Testis (tissue), 5 donors: ENCODE results near the gene DEFB108B. TPM values are rescaled to one million over a fixed set of nuclear protein-coding genes. Genes with fewer than 3 reads are reported as not detected.
"Not testable (repeated sequence)": the region's sequence is repeated elsewhere in the genome, so short reads cannot be mapped to it uniquely, and the experiment has no call there.

Experiments
- DNase-seq: peaks from one replicate; pipeline ENCODE4 v3.0.0-alpha.2; 2019
- H3K27ac ChIP-seq, 2 donors: fragments of 200-600 bp; sonication (generic); one replicate each; pipeline ENCODE4 v1.5.1; 2019
- H3K27me3 ChIP-seq: fragments of 200-600 bp; sonication (generic); one replicate; pipeline ENCODE4 v1.5.1; 2019
- H3K36me3 ChIP-seq: fragments of 200-600 bp; sonication (generic); one replicate; pipeline ENCODE4 v1.5.1; 2017; ENCODE audit warnings: low read depth; ENCODE audit errors: missing control alignments
- H3K4me1 ChIP-seq: fragments of 200-600 bp; sonication (generic); one replicate; pipeline ENCODE4 v1.5.1; 2019
- H3K4me3 ChIP-seq, 2 donors: fragments of 200-600 bp; sonication (generic); one replicate each; pipeline ENCODE4 v1.5.1; 2017 to 2019
- H3K9me3 ChIP-seq: fragments of 200-600 bp; sonication (generic); one replicate; pipeline ENCODE4 v1.5.1; 2017
- CTCF ChIP-seq, 3 experiments: fragments of 450-650 bp in 2 of 3; fragments of 200-600 bp in 1 of 3; sonication (generic) in 1 of 3; IDR thresholded peaks; one replicate each; pipeline ENCODE4 v1.5.1; 2016 to 2019; ENCODE audit warnings: antibody characterized with exemption in 3 of 3, mild to moderate bottlenecking in 2 of 3, moderate library complexity in 1 of 3
- POLR2A ChIP-seq: fragments of 450-650 bp; IDR thresholded peaks from one replicate; pipeline ENCODE4 v1.6.1; 2017; ENCODE audit warnings: antibody characterized with exemption, mild to moderate bottlenecking, moderate library complexity
- WGBS, 2 donors: methylation state at CpG; one replicate each; pipeline ENCODE4 v1.1.5; 2018; 5-methylcytosine and 5-hydroxymethylcytosine counted together
- intact Hi-C: fragments of 100-400 bp; cut with DNase I; formaldehyde crosslinking; loops from one replicate; pipeline ENCODE4 v1.15.1; 2023; ENCODE audit warnings: low total_unique reads
- long read RNA-seq, 2 donors: transcript quantifications; one replicate each; lab custom pipeline, GENCODE V29; 2026
- polyA plus RNA-seq: library from polyadenylated mRNA; stranded (reverse); fragments of 350-450 nt; fragmentation: Illumina TruSeq; extraction: RNeasy Lipid Tissue Mini Kit (QIAGEN cat#74804); gene quantifications from one replicate; pipeline ENCODE4 v1.2.3, GENCODE V29; 2014; ENCODE audit warnings: low read depth, low replicate concordance; ENCODE audit not compliant: insufficient read depth
- total RNA-seq, 2 donors: library from RNA; depleted of rRNA; stranded (reverse); fragments of >200 nt; gene quantifications; one replicate each; pipeline ENCODE4 v1.2.3, GENCODE V29; 2016

The DEFB108B gene, protein sequence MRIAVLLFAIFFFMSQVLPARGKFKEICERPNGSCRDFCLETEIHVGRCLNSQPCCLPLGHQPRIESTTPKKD
- total RNA-seq: not detected
- not detected for polyA plus RNA-seq
- long read RNA-seq, donor 1: 0 reads
- long read RNA-seq, donor 2: 0 reads

DNA sequence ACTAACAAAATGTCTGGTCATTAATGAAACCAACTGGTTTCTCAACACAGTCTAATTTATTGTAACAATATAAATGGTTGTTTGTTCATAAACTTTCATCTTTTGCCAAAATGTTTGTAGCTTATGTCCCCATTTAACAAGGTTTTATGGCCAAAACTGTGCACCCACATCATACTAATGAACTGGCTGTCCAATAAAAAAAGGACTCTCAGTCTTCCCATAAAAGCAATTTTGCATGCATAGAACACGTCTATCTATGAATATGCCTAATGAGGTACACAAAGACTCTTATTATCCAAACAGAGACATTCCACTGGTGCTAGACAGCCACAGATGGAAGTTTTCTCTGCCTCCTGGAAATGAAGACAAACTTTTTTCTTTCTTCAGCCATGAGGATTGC, at the start of gene DEFB108B:
TSS of gene DEFB108B (plus strand) at position 390 of the 400 bp plus-strand sequence. CDS start at position 390, 0 bp downstream.
- DNase-seq, H3K27me3 ChIP-seq, H3K9me3 ChIP-seq, H3K27ac ChIP-seq, H3K4me1 ChIP-seq, intact Hi-C loops, H3K4me3 ChIP-seq, H3K36me3 ChIP-seq: not testable (repeated sequence)
- 0 to 39% methylated on average over 1 of the region's 1 CpG for WGBS, 2 donors

- DNase-seq: peak; percentile 16
- intact Hi-C loops, H3K36me3 ChIP-seq, H3K4me1 ChIP-seq, H3K9me3 ChIP-seq, H3K27me3 ChIP-seq: not testable (repeated sequence)
- 3 to 4% methylated on average over 27 to 40 of the region's 40 CpGs for WGBS, 2 donors
- Histone ChIP-seq H3K4me3 (peak overlapping the region; percentile 45 to 62), H3K27ac (peak overlapping the region; percentile 71 to 86)
Observed at GRCh38 chr11:71786114-71786847, 46.7 kb upstream of the DEFB108B start.

DNA sequence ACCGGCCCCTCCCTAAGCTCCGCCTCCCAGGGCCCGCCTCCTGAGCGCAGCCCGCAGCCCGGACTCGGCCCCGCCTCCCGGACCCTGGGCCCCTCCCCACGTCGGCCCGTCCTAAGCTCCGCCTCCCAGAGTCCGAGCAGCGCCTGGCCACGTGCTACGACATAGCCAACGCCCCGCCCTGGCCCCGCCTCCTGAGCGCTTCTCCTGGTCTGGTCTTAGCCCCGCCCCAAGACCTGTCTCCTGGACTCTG, 46.2 kb upstream of the DEFB108B start:
- intact Hi-C loops, H3K36me3 ChIP-seq, H3K9me3 ChIP-seq, H3K4me1 ChIP-seq, H3K27me3 ChIP-seq: not testable (repeated sequence)
- DNase-seq: peak; percentile 100
- Histone ChIP-seq H3K4me3 (peak overlapping the region; percentile 45 to 62), H3K27ac (peak overlapping the region in 1 of 2 donors; percentile 86)
- WGBS, 2 donors: 0 to 3% methylated on average over 18 to 22 of the region's 22 CpGs

DNA sequence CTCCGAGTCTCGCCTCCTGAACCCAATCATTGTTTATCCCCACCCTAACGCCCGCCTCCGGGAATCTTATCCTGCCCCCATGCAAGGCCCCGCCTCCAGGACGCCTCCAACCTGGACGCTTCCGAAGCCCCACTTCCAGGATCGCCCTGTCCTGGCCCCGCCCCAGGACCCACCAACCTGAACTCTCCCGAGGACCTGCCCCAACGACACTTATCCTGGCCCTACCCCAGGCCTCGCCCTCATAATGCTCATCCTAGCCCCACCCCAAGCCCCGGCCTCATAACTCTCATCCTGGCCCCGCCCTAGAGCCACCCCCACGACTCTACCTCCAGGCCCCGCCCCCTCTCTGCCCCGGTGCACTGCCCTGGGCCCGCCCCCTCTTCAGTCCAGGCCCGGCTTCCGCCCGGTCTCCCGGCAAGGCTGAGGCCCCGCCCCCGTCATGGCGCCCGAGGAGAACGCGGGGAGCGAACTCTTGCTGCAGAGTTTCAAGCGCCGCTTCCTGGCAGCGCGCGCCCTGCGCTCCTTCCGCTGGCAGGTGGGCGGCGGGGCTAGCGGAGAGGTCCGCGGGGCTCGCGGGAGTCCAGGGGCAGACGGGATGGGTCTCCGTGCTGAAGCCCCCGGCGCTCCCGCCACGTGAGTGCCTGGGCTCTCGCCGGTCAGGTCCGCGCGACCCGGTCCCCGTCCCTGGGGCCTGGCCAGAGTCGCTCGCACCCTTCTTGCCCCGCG, 45.7 kb upstream of the DEFB108B start:
- intact Hi-C loops: no loop called here
- WGBS, 2 donors: 3 to 4% methylated on average over 14 to 26 of the region's 62 CpGs

GRCh38 chr11:71787824-71788454, 45.1 kb upstream of the DEFB108B start:
- H3K36me3 ChIP-seq, DNase-seq, H3K9me3 ChIP-seq, H3K4me1 ChIP-seq, H3K27ac ChIP-seq, intact Hi-C loops, H3K27me3 ChIP-seq: not testable (repeated sequence)
- peak overlapping the region; percentile 40 to 62 for H3K4me3 ChIP-seq
- 14 to 43% methylated on average over 1 to 19 of the region's 19 CpGs for WGBS, 2 donors

More for the DNA sequence above, 45.7 kb upstream of the DEFB108B start:
- Histone ChIP-seq H3K36me3 (no peaks in the 10 kb centered on the region), H3K4me3 (peak overlapping the region; percentile 45 to 62), H3K27me3 (no peaks in the 10 kb centered on the region), H3K9me3 (no peaks in the 10 kb centered on the region), H3K4me1 (no peaks in the 10 kb centered on the region), H3K27ac (no peak overlapping the region)
- peak; percentile 96 for DNase-seq
- TF ChIP-seq POLR2A (no peak), CTCF (IDR thresholded peaks at IDR 0.05) (no peak)

DNA sequence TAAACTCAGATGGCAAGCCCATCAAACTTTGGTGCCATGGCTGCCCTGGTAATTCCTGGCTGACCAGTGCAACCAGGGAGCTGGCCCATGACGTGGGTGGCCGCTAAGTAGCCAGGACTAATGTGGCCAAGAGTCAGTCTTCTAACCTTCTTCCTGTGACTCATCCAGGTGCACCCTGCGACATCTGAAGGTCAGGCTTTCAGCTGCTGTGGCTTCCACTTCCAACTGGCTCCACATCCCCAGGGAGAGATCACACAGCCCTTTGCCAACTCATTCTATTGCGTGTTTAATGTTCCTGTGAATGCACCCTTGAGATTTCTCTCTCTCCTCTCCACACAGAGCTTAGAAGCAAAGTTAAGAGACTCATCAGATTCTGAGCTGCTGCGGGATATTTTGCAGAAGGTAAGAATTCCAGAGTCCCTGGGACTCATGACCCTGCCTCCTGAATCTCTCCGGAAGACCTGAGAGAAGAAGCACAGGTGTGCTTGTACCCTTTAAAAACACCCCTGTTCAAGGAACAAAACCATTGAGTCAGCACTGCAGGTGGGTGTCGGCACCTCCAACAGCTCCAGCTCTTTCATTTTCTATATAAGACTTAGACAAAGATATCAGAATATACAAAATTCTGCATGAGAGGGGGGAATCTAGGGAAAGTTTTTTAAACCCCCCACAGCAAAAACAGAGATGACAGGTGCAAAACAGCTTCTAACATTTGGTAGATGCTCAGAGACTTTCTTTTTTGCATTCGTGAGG, 43.4 kb upstream of the DEFB108B start:
- 74 to 90% methylated on average over 8 of the region's 8 CpGs for WGBS, 2 donors
- H3K9me3 ChIP-seq, H3K27ac ChIP-seq, H3K27me3 ChIP-seq, H3K4me3 ChIP-seq, DNase-seq, H3K36me3 ChIP-seq, H3K4me1 ChIP-seq, intact Hi-C loops: not testable (repeated sequence)

- DNase-seq, intact Hi-C loops: not testable (repeated sequence)
- WGBS, 2 donors: 70 to 77% methylated on average over 7 of the region's 7 CpGs
Observed at GRCh38 chr11:71791111-71791510, 41.9 kb upstream of the DEFB108B start.

More at GRCh38 chr11:71791111-71791510, 41.9 kb upstream of the DEFB108B start:
- H3K27ac ChIP-seq, H3K4me3 ChIP-seq, H3K36me3 ChIP-seq, H3K27me3 ChIP-seq, H3K4me1 ChIP-seq, H3K9me3 ChIP-seq: not testable (repeated sequence)
